ENCODE measurements around the gene F10. TPM values are rescaled to one million over a fixed set of nuclear protein-coding genes. Genes with fewer than 3 reads are reported as not detected.

The F10 gene
- total and polyA plus RNA-seq, 2 experiments from 2014 or later: 0.76 to 1.6 TPM

DNA sequence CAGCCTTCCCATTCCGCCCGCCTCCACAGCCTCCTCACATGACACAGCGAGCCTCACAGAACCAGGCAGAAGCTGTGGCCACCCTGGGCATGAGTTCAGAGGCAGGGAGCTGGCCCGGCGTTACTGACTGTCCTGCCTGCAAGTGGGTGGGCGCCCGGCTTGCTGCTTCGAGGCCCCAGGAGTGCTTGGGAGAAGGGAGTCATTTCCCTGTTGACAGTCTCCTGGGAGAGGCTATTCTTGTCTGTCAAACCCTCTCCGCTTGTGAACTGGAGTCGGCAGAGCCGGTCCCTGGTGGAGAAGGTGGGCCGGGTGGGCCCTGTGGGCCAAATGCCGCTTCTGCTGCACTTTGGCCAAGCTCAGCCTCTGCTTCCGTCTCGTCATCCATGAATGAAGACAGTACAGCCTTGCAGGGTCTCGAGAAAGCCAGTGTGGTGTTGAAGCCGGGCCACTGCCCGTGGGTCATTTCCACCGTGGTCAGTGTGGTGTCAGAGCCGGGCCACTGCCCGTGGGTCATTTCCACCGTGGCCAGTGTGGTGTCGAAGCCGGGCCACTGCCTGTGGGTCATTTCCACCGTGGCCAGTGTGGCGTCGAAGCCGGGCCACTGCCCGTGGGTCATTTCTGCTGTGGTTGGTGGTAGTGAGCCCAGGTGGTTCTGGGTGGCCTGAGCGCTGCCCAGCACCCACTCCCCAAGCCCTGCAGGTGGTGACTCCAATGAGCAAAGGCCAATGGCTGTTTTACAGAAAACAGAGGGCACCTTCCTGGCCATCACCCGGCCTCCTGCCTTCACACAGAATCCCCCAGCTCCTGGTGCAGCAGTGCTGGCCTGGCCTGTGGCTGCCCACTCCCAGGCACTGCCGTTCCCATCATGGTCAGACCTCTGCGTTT lies 30.5 kb upstream of the F10 start:
- TF ChIP-seq EZH2 (IDR thresholded peaks at IDR 0.05; ENCODE audit: low read depth, unreplicated experiment): no peak
- no peak for TF ChIP-seq CREB1 (CRISPR knock-in tag; IDR thresholded peaks at IDR 0.05; ENCODE audit: low read depth)
- TF ChIP-seq, protein P1, sequence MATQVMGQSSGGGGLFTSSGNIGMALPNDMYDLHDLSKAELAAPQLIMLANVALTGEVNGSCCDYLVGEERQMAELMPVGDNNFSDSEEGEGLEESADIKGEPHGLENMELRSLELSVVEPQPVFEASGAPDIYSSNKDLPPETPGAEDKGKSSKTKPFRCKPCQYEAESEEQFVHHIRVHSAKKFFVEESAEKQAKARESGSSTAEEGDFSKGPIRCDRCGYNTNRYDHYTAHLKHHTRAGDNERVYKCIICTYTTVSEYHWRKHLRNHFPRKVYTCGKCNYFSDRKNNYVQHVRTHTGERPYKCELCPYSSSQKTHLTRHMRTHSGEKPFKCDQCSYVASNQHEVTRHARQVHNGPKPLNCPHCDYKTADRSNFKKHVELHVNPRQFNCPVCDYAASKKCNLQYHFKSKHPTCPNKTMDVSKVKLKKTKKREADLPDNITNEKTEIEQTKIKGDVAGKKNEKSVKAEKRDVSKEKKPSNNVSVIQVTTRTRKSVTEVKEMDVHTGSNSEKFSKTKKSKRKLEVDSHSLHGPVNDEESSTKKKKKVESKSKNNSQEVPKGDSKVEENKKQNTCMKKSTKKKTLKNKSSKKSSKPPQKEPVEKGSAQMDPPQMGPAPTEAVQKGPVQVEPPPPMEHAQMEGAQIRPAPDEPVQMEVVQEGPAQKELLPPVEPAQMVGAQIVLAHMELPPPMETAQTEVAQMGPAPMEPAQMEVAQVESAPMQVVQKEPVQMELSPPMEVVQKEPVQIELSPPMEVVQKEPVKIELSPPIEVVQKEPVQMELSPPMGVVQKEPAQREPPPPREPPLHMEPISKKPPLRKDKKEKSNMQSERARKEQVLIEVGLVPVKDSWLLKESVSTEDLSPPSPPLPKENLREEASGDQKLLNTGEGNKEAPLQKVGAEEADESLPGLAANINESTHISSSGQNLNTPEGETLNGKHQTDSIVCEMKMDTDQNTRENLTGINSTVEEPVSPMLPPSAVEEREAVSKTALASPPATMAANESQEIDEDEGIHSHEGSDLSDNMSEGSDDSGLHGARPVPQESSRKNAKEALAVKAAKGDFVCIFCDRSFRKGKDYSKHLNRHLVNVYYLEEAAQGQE (IDR thresholded peaks at IDR 0.05; ENCODE audit: unreplicated experiment): no peak
- no peak for TF ChIP-seq JUNB (IDR thresholded peaks at IDR 0.05; ENCODE audit: unreplicated experiment)
- TF ChIP-seq EZH2phosphoT487 (IDR thresholded peaks at IDR 0.05; ENCODE audit: unreplicated experiment): no peak

DNA sequence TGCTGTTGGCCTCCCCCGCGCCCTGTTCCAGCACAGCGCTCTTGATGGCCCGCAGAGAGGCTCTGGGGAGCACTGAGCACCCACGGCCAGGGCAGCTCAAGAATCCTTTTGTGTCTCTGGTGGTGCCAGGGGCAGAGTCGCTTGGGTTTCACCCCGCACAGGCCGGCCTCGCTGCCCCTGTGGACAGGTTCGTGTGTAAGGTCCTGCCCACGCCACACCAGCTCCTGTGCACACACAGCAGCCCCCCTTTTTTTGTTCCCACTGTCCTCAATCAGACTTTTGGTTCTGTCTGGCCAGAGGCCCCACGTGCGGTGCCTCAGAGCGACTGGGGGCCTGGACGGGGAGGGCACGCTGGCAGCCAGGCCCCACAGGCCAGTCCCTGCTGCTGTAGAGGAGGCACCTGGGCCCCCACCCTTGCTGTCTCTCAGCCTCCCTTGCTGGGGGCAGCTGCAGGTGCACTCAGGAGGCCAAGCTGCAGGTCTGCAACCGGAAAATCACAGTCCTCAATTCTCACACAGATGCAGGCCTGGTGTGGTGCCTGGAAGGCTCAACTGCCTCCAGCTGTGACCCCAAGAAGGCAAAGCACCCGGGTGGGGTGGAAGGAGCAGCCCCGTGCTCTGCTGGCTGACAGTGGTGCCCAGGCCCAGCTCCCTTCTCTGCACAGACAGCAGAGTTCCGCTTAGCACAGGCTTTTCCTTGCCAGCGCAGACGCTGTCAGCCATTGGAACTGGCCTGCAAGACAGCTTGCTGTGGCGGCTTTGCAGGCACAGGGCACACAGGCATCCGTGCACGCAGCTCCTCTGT lies 29.6 kb upstream of the F10 start:
- no peak overlapping the region for H3K4me3 Mint-ChIP-seq
- no peak for ATAC-seq
- Histone ChIP-seq H2AFZ (no peak overlapping the region), H3F3A (replicated peaks; ENCODE audit: low read depth) (0 out of 2 replicates have a peak, but pooled peaks cover 4% of the 10 kb centered on the region), H3K4me3 (no peak overlapping the region), H4K20me1 (replicated peaks; ENCODE audit: insufficient read depth) (no peaks in the 10 kb centered on the region), H3K4me2 (no peak overlapping the region), H3K9me2 (ENCODE audit: insufficient read depth) (no peaks in the 10 kb centered on the region), H3K4me1 (ENCODE audit: insufficient read depth) (no peaks in the 10 kb centered on the region), H3K36me3 (ENCODE audit: insufficient read depth) (no peaks in the 10 kb centered on the region), H3K27me3 (ENCODE audit: insufficient read depth) (no peaks in the 10 kb centered on the region), H3K79me2 (replicated peaks; ENCODE audit: insufficient read depth) (no peaks in the 10 kb centered on the region), H3K27ac (ENCODE audit: low read depth) (no peak overlapping the region)
- peaks cover 14% of the 10 kb centered on the region for H3K27me3 Mint-ChIP-seq (ENCODE audit: insufficient read depth, low read depth, poor library complexity)
- no peaks in the 10 kb centered on the region for H3K9me3 Mint-ChIP-seq
- DNase-seq (ENCODE audit: low spot score): no peak
- H3K27ac Mint-ChIP-seq: no peak overlapping the region
- H3K4me1 Mint-ChIP-seq: peaks cover 22% of the 10 kb centered on the region
- peaks cover 3% of the 10 kb centered on the region; the same call in 1 of the 3 replicates for H3K36me3 Mint-ChIP-seq (ENCODE audit: low read depth)
- TF ChIP-seq, protein P1 (IDR thresholded peaks at IDR 0.05; ENCODE audit: unreplicated experiment): no peak
- TF ChIP-seq, protein P2, sequence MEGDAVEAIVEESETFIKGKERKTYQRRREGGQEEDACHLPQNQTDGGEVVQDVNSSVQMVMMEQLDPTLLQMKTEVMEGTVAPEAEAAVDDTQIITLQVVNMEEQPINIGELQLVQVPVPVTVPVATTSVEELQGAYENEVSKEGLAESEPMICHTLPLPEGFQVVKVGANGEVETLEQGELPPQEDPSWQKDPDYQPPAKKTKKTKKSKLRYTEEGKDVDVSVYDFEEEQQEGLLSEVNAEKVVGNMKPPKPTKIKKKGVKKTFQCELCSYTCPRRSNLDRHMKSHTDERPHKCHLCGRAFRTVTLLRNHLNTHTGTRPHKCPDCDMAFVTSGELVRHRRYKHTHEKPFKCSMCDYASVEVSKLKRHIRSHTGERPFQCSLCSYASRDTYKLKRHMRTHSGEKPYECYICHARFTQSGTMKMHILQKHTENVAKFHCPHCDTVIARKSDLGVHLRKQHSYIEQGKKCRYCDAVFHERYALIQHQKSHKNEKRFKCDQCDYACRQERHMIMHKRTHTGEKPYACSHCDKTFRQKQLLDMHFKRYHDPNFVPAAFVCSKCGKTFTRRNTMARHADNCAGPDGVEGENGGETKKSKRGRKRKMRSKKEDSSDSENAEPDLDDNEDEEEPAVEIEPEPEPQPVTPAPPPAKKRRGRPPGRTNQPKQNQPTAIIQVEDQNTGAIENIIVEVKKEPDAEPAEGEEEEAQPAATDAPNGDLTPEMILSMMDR (conservative IDR thresholded peaks at IDR 0.05; ENCODE audit: low read depth in 2 of 2): no peak
- TF ChIP-seq EZH2phosphoT487 (IDR thresholded peaks at IDR 0.05; ENCODE audit: unreplicated experiment) (no peak), ZNF331 (CRISPR knock-in tag; IDR thresholded peaks at IDR 0.05; ENCODE audit: low read depth) (no peak), POLR2AphosphoS5 (IDR thresholded peaks at IDR 0.05; ENCODE audit: low read depth) (no peak), STAT1 (IDR thresholded peaks at IDR 0.05; ENCODE audit: unreplicated experiment) (no peak), JUNB (IDR thresholded peaks at IDR 0.05; ENCODE audit: unreplicated experiment) (no peak), NANOG (IDR thresholded peaks at IDR 0.05; ENCODE audit: borderline replicate concordance) (no peak)
- TF ChIP-seq, protein P3, sequence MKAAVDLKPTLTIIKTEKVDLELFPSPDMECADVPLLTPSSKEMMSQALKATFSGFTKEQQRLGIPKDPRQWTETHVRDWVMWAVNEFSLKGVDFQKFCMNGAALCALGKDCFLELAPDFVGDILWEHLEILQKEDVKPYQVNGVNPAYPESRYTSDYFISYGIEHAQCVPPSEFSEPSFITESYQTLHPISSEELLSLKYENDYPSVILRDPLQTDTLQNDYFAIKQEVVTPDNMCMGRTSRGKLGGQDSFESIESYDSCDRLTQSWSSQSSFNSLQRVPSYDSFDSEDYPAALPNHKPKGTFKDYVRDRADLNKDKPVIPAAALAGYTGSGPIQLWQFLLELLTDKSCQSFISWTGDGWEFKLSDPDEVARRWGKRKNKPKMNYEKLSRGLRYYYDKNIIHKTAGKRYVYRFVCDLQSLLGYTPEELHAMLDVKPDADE (IDR thresholded peaks at IDR 0.05): no peak

More for the DNA sequence above, 30.5 kb upstream of the F10 start:
- H3K4me3 ChIP-seq: no peak overlapping the region
- no peak overlapping the region for H2AFZ ChIP-seq
- Mint-ChIP-seq H3K9me3 (no peaks in the 10 kb centered on the region), H3K36me3 (ENCODE audit: low read depth) (peaks cover 3% of the 10 kb centered on the region; the same call in 1 of the 3 replicates), H3K4me3 (no peak overlapping the region), H3K27me3 (ENCODE audit: insufficient read depth, low read depth, poor library complexity) (peaks cover 14% of the 10 kb centered on the region), H3K27ac (no peak overlapping the region), H3K4me1 (peaks cover 22% of the 10 kb centered on the region)
- no peaks in the 10 kb centered on the region for H4K20me1 ChIP-seq (replicated peaks; ENCODE audit: insufficient read depth)
- no peaks in the 10 kb centered on the region for H3K9me2 ChIP-seq (ENCODE audit: insufficient read depth)
- no peaks in the 10 kb centered on the region for H3K27me3 ChIP-seq (ENCODE audit: insufficient read depth)
- H3K36me3 ChIP-seq (ENCODE audit: insufficient read depth): no peaks in the 10 kb centered on the region
- H3K4me2 ChIP-seq: no peak overlapping the region
- H3F3A ChIP-seq (replicated peaks; ENCODE audit: low read depth): 0 out of 2 replicates have a peak, but pooled peaks cover 4% of the 10 kb centered on the region
- DNase-seq (ENCODE audit: low spot score) (no peak), ATAC-seq (no peak)
- no peak overlapping the region for H3K27ac ChIP-seq (ENCODE audit: low read depth)
- H3K79me2 ChIP-seq (replicated peaks; ENCODE audit: insufficient read depth): no peaks in the 10 kb centered on the region
- H3K4me1 ChIP-seq (ENCODE audit: insufficient read depth): no peaks in the 10 kb centered on the region

Data from GM23338 (cell line).